RKO (cell line): ENCODE measurements around the gene NELFB.

ENCODE experiments used
- DNase-seq: peaks from one replicate; pipeline ENCODE4 v3.0.0-alpha.2; 2016; ENCODE audit warnings: low spot score

Gene NELFB

GRCh38 chr9:137281345-137282116 is 26.4 kb downstream of the NELFB start:
- DNase-seq: no peak

- peak; percentile 89 for DNase-seq
Observed at GRCh38 chr9:137286975-137287383, 31.9 kb downstream of the NELFB start.

GRCh38 chr9:137293094-137293481 is 38.0 kb downstream of the NELFB start:
- DNase-seq: no peak

DNA sequence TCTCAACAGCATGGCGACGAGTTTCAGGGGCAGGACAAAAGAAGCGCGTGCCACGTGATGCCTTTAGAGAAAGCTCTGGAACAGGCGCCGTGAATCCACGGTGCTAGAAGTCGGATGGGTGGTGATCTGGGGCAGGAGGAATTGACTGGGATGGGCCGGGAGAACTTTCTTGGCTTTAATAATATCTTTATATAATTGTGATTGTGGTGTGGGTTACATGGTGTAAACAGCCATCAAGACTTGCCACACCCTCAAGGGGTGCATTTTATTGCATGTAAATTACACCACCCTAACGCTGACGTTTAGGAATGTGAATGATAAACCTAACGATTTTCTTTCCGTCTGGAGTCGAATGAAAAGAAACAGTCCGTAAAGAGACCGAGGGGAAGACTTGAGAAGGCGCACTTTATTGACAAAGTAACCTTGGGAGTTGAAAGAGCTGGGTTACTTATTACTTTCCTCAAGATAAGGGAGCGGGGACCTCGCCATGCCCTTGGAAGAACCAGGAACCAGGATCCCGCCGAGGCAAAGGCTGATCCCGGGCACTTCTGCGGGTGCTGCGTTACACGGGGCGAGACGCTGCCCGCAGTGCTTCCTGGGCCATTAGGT is 38.5 kb downstream of the NELFB start:
- DNase-seq: no peak

DNA sequence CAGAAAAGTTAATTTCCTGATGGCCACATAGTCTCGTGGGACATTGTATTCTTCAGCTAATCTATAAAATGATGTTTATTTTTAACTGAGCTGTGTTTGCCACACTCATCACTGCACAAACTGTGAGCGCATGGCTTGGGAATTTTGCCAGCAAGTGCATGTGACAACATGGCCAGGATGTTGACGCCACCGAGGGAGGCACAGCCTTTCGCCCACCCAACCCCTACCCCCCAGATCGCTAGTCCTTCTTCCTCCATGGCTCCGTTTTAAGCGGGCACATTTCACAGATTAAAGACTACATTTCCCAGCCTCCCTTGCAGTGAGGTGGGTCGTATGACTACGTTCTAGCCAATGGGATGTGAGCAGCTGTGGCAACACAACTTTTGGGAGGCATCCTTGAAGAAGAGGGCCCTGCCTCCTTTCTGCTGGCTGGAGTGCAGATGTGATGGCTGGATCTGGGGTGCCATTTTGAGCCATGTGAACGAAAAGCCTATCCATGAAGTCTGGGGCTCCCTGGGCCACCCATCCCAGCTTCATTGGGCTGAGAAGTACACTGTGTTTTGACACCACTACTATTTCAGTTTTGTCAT is 39.1 kb downstream of the NELFB start:
- peak; percentile 87 for DNase-seq

GRCh38 chr9:137294681-137295237 is 39.6 kb downstream of the NELFB start:
- peak; percentile 55 for DNase-seq

- DNase-seq: peak; percentile 59
Observed at GRCh38 chr9:137295238-137295811, 40.2 kb downstream of the NELFB start.

GRCh38 chr9:137295849-137296669 is 40.9 kb downstream of the NELFB start:
- DNase-seq: no peak

- no peak for DNase-seq
Observed at GRCh38 chr9:137296670-137297664, 41.8 kb downstream of the NELFB start.

DNA sequence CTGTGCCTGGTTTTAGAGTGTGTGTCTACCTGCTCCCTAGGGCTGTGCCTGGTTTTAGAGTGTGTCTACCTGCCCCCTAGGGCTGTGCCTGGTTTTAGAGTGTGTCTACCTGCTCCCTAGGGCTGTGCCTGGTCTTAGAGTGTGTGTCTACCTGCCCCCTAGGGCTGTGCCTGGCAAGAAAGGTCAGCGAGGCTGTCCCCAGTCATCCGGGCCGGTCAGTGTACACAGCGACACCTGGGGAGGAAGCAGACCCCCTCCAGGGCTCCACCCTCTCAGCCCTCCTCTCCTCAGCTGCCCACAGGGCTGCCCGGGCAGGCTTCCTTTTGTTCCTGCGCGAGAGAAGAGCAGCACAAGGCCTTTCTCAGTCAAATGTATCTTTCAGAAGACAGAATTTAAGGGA is 42.8 kb downstream of the NELFB start:
- DNase-seq: no peak

DNA sequence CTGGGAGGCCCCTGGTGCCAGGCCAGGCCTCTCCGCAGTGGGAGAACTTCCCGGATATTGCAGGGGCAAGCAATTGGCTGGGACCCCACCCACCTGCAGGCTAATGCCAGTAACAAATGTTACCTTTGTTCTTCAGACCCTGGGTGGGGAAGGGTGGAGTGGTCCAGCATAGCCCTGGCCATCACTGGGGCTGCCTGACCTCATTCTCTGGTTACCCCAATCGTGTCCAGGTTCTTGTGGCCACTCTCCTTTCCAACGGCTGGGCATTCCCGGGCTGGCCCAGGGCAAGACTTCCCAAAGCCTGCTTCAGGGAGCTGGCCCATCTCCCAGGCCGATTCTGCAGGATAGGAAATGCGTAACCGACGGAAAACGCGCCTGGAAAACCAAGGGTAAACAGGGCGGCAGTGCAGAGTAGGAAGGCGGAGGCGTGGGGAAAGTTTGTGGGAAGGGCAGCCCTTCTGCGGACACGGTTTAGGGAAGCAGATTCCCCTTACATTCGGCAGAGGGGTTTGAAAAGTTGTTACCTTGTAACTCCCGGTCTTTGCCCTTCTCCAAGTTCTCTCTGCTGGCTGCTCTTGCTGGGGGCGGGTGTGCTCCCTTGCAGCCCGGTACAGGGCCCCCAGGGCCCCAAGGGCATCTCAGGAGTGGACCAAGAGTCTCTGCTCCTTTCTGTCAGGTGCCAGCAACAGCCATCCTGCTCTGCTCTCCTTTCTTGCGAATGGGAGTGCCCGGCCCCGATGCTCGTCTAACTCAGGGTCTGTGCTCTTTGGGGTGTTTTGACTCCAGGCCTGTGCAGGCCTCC is 43.5 kb downstream of the NELFB start:
- DNase-seq: no peak

GRCh38 chr9:137299203-137299565 is 44.1 kb downstream of the NELFB start:
- DNase-seq: no peak

DNA sequence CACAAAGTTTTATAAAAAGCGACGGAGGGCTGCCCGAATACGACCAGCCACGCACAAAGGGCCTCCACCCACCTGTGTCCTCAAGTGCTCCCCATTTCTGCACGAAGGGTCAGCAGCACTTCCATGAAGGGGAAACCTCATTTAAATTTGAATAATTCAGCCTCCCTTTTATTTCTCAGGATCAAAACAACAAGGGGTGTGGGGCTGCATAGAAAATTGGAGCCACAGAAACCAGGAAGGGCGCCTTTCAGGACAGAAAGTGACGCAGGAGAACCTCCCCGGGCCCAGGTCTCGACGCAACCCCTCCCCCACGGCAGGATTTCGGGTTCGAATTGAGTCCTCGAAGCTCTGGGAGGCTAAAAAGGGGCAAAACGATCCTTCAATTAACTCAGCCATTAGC is 44.8 kb downstream of the NELFB start:
- peak; percentile 68 for DNase-seq

GRCh38 chr9:137300567-137301080 is 45.5 kb downstream of the NELFB start:
- DNase-seq: peak; percentile 82

DNA sequence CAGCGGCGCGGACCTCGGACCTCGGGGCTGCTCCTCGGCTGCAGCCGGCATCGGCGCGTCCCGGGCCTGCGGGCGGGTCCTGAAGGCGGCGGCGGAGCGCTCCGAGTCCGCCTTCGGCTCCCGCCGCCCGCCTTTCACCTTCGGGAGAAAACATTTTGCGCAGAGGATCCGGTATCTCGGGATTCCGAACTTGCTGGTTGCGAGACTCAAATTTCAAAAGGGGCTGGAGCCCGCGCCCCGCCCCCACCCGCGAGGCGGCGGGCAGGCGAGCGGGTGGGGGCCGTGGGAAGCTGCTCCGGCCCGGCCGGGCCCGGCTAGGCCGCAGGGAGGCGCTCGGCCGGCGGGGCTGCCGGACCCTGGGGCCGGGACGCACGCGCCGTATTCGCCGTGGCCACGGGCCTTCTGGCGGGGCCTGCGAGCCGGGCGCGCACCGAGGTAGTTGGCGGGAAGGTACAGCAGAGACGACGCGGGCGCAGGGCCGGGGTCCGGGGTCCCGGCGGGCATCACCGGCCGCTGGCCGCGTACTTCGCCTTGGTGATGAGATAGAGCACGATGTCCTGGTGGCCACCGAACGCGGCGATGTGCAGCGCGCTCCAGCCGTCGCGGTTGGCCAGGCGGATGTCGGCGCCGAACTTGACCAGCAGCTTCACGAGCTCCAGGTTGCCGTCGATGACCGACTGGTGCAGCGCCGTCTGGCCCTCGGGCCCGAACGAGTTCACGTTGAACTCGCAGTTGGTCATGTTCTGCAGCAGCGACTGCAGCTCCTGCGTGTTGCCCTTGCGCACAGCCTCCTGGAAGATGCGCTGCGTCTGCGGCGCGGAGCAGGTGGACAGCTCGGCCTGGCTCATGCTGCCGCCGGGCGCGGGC is 46.2 kb downstream of the NELFB start:
- DNase-seq: peak; percentile 88

DNA sequence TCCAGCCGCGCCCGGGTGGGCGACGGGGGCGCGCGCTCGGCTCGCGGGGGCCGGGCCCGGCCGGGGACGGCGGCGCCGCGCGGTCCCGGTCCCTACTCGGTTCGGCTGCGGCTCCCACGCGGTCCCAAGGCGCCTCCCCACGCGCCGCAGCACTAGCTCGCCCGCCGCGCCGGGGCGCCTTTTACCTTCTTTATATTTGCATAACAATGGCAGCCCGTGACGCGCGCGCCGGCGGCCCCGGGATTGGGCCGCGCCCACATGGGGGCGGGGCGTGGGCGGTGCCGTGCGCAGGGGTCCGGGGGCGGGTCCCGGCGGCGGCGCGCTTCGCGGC is 47.0 kb downstream of the NELFB start, which contains the start of gene NRARP:
Gene NRARP (minus strand): TSS at position 154 of the 331 bp plus-strand sequence. CDS start 343 bp downstream, outside the sequence.
- peak; percentile 92 for DNase-seq

DNA sequence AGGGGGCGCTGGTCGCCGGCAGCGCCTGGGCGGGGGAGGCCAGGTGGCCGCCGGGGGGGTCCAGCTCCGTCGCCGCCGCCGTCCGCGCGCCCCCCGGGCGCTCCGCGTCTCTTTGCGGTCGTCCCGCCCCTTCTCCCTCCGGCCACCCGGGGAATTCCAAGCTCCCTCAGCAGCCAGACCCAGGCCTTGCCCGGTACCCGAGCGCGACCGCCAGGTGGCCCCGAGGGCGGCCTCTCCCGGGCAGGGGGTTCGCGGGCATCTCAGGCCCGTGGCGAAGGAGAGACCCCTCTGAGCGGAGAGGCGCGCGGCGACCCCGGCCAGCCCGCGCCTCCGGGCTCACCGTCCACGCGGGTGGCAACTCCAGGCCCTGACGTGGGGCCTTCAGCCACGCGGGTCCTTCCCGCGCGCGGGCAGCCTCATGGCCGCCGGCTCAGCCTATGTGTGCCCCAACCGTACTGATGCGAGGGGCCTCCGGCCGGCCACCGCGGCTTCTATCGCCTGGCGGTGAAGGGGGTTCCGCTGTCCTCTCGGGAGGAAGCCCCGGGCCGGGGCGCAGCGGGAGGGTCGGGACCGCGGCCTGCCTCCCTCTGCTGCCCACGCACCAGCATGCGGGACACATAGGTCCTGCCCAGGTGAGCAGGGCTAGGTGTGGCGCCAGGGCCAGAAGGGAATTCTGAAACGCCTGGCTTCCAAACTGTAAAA is 47.5 kb downstream of the NELFB start:
- peak; percentile 80 for DNase-seq
